Panc1 (cell line): ENCODE data around the gene SCAMP4.

Source experiments
- CTCF ChIP-seq: fragments of 450-650 bp; IDR thresholded peaks from 2 replicates; pipeline ENCODE4 v1.5.1; 2017; ENCODE audit warnings: mild to moderate bottlenecking
- POLR2AphosphoS5 ChIP-seq: IDR thresholded peaks from 2 replicates; pipeline ENCODE4 v1.6.1; 2012; ENCODE audit warnings: mild to moderate bottlenecking, low read depth, low read length, moderate library complexity
- TCF7L2 ChIP-seq: IDR thresholded peaks from 2 replicates; pipeline ENCODE4 v1.6.1; 2011; ENCODE audit warnings: mild to moderate bottlenecking, low read depth, low read length, inconsistent platforms
- TF ChIP-seq, protein P1 (sequence below), 2 experiments: IDR thresholded peaks; 2 replicates each; pipeline ENCODE4 v1.6.1; 2011 to 2012; ENCODE audit warnings: low read depth in 2 of 2, control low read depth in 1 of 2, low read length in 1 of 2, mild to moderate bottlenecking in 1 of 2, moderate library complexity in 1 of 2; ENCODE audit not compliant: insufficient read depth in 1 of 2

- TF ChIP-seq CTCF (peak; percentile 87), POLR2AphosphoS5 (no peak), TCF7L2 (no peak)
- TF ChIP-seq, protein P1, sequence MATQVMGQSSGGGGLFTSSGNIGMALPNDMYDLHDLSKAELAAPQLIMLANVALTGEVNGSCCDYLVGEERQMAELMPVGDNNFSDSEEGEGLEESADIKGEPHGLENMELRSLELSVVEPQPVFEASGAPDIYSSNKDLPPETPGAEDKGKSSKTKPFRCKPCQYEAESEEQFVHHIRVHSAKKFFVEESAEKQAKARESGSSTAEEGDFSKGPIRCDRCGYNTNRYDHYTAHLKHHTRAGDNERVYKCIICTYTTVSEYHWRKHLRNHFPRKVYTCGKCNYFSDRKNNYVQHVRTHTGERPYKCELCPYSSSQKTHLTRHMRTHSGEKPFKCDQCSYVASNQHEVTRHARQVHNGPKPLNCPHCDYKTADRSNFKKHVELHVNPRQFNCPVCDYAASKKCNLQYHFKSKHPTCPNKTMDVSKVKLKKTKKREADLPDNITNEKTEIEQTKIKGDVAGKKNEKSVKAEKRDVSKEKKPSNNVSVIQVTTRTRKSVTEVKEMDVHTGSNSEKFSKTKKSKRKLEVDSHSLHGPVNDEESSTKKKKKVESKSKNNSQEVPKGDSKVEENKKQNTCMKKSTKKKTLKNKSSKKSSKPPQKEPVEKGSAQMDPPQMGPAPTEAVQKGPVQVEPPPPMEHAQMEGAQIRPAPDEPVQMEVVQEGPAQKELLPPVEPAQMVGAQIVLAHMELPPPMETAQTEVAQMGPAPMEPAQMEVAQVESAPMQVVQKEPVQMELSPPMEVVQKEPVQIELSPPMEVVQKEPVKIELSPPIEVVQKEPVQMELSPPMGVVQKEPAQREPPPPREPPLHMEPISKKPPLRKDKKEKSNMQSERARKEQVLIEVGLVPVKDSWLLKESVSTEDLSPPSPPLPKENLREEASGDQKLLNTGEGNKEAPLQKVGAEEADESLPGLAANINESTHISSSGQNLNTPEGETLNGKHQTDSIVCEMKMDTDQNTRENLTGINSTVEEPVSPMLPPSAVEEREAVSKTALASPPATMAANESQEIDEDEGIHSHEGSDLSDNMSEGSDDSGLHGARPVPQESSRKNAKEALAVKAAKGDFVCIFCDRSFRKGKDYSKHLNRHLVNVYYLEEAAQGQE (IDR thresholded peaks at IDR 0.05; ENCODE audit: insufficient read depth in 1 of 2, low read depth in 2 of 2, low read length in 1 of 2): no peak
Measured at GRCh38 chr19:1929021-1929742, 24.0 kb downstream of the SCAMP4 start.
